Measurements from ENCODE around the gene ADGRL3.
"Not testable (repeated sequence)": the region's sequence is repeated elsewhere in the genome, so short reads cannot be mapped to it uniquely, and the experiment has no call there.

Gene ADGRL3

GRCh38 chr4:61959087-61959486, 759.0 kb downstream of the ADGRL3 start:
- DNase-seq (ENCODE audit: low read depth): no peak
- H3K4me3 ChIP-seq (ENCODE audit: low read depth, low read length): no peak overlapping the region

GRCh38 chr4:61984260-61984909, 784.3 kb downstream of the ADGRL3 start:
- no peak for DNase-seq (ENCODE audit: low read depth)
- H3K4me3 ChIP-seq (ENCODE audit: low read depth, low read length): no peak overlapping the region

DNA sequence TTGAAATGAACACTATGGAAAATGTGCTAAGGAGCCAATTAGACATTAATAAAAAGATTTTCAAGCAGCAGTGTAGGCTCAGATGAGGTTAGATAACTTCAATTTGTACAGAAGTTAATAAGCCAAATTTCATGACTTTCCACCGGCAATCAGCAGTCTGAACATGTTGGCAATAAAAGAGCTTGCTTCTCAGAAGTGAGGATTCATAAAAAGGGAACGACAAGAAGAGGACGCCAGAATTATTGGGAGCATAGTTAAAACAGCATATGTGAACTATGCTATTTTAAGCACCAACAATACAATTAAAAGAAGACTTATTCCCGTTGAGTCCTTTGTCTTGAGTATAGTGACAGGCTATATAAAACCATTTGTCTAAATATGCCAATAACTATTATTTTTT, 785.3 kb downstream of the ADGRL3 start:
- DNase-seq (ENCODE audit: low read depth): no peak

GRCh38 chr4:61986929-61987328, 786.8 kb downstream of the ADGRL3 start:
- H3K4me3 ChIP-seq (ENCODE audit: low read depth, low read length); DNase-seq (ENCODE audit: low read depth): not testable (repeated sequence)

More for the DNA sequence above, 785.3 kb downstream of the ADGRL3 start:
- no peak overlapping the region for H3K4me3 ChIP-seq (ENCODE audit: low read depth, low read length)

DNA sequence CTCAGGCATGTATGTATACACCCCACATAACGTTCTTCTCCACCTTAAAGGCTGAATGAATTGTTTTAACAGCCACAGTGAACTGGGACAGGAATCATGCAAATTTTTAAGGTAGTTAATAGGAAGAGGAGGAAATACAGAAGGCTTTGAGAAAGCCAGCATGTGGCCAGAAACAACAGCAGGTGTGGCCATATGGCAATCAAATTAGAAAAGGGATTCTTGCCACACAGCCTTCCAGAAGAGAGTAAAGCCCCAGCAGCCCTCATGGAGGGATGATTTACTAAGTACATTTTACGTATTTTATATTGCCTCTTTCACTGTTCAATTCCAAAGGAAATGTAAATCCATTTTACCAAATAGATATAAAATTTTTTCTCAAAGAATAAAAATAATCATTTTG, 792.2 kb downstream of the ADGRL3 start:
- no peak overlapping the region for H3K4me3 ChIP-seq (ENCODE audit: low read depth, low read length)
- no peak for DNase-seq (ENCODE audit: low read depth)

DNA sequence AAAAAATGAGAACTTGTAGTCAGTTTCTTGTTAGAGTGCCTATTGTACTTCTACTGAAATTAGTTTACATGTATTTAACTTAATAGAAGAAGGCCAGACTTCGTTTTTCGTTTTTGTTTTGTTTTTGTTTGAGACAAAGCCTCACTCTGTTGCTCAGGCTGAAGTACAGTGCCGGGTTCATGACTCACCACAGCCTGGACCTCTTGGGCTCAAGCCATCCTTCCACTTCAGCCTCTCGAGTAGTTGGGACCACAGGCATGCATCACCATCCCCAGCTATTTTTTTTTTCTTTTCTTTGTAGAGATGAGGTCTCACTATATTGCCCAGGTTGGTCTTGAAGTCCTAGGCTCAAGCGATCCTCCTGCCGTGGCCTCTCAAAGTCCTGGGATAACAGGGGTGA, 793.9 kb downstream of the ADGRL3 start:
- DNase-seq (ENCODE audit: low read depth): no peak

DNA sequence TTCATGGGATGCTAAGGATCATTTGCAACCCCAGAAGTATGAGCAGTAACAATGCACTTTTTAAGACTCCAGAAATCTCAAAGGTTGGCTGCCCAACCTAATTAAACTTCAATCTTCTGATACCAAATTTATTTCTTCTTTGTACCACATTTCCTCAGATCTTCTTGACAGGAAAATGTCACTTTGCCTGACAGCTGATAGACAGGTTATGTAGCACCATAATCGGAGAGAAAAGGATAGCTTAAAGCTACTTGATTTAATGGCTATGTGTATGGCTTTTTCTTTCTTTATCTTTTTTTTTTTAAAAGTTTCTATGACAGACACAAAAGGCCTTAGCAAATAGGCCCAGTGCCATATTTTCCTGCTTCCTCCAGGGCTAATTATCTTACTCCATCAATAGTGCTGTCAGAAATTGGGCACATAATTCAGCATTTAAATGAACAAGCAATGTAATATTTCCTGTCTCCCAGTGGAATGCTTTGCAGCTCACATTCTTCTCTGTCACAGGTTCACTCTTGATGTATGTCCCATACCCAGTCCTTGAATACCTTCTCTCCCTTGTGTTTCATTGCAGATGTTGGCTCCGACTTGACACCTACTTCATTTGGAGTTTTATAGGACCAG, 795.7 kb downstream of the ADGRL3 start:
- no peak overlapping the region for H3K4me3 ChIP-seq (ENCODE audit: low read depth, low read length)
- DNase-seq (ENCODE audit: low read depth): no peak

More for the DNA sequence above, 793.9 kb downstream of the ADGRL3 start:
- H3K4me3 ChIP-seq (ENCODE audit: low read depth, low read length): no peak overlapping the region

DNA sequence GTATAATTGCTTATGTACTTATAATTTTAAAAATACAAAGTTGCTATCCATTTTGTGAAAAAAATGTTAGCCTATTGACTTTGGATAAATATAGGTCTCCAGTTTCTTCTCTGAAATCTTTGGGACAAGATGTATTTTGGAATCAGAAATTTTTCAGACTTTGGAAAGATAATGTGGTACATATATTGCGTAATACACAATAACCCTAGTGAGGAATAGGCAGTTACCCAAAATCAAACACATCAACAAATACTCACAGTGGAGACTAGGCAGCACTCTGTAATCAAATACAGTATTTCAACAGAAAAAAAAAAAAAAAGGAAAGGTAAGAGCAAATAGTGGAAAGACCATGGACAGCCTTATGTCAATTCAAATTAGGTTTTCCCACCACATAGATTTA, 796.8 kb downstream of the ADGRL3 start:
- DNase-seq (ENCODE audit: low read depth): no peak
- no peak overlapping the region for H3K4me3 ChIP-seq (ENCODE audit: low read depth, low read length)

- DNase-seq (ENCODE audit: low read depth): no peak
- H3K4me3 ChIP-seq (ENCODE audit: low read depth, low read length): no peak overlapping the region
Measured at GRCh38 chr4:61997831-61998230, 797.7 kb downstream of the ADGRL3 start.

DNA sequence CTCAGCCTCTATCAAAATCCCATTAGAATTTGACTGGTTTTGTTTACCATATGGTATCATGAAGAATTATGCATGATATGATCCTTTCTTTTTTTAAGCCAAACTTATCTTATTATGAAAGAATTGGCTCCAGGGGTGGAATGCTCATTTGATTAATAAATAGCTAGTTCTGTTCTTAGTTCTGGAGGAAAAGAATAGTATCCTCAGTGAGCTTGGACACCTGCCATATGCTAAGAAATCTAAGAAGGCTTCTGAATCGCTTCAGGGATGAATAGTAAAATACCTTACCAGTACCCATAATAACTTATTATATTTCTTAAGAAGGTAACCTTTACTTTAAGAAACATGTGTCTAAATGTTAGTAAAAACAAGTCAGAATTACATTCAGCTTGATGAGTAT, 803.6 kb downstream of the ADGRL3 start:
- no peak for DNase-seq (ENCODE audit: low read depth)
- H3K4me3 ChIP-seq (ENCODE audit: low read depth, low read length): no peak overlapping the region

GRCh38 chr4:62004881-62005280, 804.8 kb downstream of the ADGRL3 start:
- no peak overlapping the region for H3K4me3 ChIP-seq (ENCODE audit: low read depth, low read length)

DNA sequence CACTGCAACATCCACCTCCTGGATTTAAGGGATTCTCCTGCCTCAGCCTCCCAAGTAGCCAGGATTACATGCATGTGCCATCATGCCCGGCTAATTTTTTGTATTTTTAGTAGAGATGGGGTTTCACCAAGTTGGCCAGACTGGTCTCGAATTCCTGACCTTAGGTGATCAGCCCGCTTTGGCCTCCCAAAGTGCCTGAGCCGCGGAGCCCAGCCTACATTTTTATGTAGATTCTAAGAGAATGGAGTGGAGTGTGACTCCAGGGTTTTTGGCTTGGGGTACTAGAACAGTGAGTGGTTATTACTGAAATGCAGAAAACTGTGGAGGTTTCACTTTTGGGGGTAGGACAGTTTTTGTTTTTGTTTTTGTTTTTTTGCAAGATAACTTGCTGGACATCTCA, 806.0 kb downstream of the ADGRL3 start:
- H3K4me3 ChIP-seq (ENCODE audit: low read depth, low read length): no peak overlapping the region
- DNase-seq (ENCODE audit: low read depth): no peak

More at GRCh38 chr4:62004881-62005280, 804.8 kb downstream of the ADGRL3 start:
- DNase-seq (ENCODE audit: low read depth): no peak

DNA sequence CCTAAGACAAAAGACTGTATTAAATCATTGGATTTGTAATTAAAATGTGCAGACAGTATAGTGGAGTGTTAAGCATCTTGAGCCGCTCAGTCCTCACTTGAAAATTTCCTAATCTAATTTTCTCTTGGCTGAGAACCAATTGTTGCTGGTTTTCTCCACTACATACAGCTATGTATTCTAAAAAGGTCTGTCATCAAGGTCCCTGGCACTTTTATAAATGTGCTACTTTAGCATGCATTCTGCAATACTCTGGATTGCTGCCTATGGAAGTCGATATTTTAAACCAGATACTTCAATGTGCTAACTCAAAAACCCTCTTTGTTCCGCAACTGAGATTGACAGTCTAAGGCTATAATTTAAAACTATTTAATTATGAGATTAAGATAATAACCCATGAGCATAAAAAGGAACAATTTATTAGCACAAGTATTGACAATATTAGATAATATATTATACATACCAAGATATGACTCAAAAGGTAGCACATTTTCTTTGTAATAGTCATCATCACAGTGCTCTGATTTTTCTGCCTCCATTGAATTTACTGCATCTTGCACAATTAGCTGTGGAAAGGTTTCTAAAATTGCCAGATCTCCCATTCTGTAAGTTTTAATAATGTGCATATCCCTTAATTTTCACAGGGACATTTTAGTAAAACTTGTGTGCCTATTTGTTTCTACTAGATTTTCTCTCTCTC, 815.1 kb downstream of the ADGRL3 start:
- no peak for DNase-seq (ENCODE audit: low read depth)

GRCh38 chr4:62018537-62018936, 818.4 kb downstream of the ADGRL3 start:
- H3K4me3 ChIP-seq (ENCODE audit: low read depth, low read length): no peak overlapping the region
- DNase-seq (ENCODE audit: low read depth): no peak

More for the DNA sequence above, 815.1 kb downstream of the ADGRL3 start:
- H3K4me3 ChIP-seq (ENCODE audit: low read depth, low read length): no peak overlapping the region

GRCh38 chr4:62023633-62024032, 823.5 kb downstream of the ADGRL3 start:
- no peak for DNase-seq (ENCODE audit: low read depth)
- H3K4me3 ChIP-seq (ENCODE audit: low read depth, low read length): no peak overlapping the region

GRCh38 chr4:62028745-62029144, 828.6 kb downstream of the ADGRL3 start:
- no peak overlapping the region for H3K4me3 ChIP-seq (ENCODE audit: low read depth, low read length)

DNA sequence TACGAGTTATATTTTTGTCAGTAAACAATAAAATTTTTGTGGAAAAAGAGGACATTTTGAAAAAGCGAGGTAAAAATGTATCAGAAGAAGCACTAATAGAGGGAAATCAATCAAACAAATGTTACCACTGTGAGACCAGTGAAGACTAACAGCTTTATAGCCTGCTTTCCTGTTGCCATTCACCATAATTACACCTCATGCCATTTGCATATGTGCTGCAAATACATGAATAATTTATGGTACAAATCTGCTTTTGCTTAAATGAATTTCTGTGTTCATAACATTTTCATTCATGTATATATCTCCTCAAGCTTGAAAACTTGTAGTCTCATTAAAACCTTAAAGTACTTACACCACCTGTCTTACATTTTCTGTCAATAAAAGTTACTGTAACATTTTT, 830.8 kb downstream of the ADGRL3 start:
- no peak overlapping the region for H3K4me3 ChIP-seq (ENCODE audit: low read depth, low read length)

More at GRCh38 chr4:62028745-62029144, 828.6 kb downstream of the ADGRL3 start:
- DNase-seq (ENCODE audit: low read depth): no peak

GRCh38 chr4:62037571-62037970, 837.4 kb downstream of the ADGRL3 start:
- DNase-seq (ENCODE audit: low read depth): no peak
- H3K4me3 ChIP-seq (ENCODE audit: low read depth, low read length): no peak overlapping the region

More for the DNA sequence above, 830.8 kb downstream of the ADGRL3 start:
- DNase-seq (ENCODE audit: low read depth): no peak

- H3K4me3 ChIP-seq (ENCODE audit: low read depth, low read length): no peak overlapping the region
Measured at GRCh38 chr4:62051332-62051731, 851.2 kb downstream of the ADGRL3 start.

GRCh38 chr4:62053974-62054373, 853.8 kb downstream of the ADGRL3 start:
- no peak overlapping the region for H3K4me3 ChIP-seq (ENCODE audit: low read depth, low read length)
- no peak for DNase-seq (ENCODE audit: low read depth)

More at GRCh38 chr4:62051332-62051731, 851.2 kb downstream of the ADGRL3 start:
- DNase-seq (ENCODE audit: low read depth): no peak
